Activated T-helper 2 cell treated with anti-CD3 and anti-CD28 coated beads, Interferon-gamma antibody, Interleukin-2, Interleukin-4, amounts not matched to agents 10 μg/mL and 5 μg/mL and 100 μg/mL, durations not matched to agents 14 hours and 24 hours and 36 hours (primary cell): Measurements from ENCODE around the gene NEK2. TPM values are rescaled to one million over a fixed set of nuclear protein-coding genes. Genes with fewer than 3 reads are reported as not detected.
"Not testable (repeated sequence)": the region's sequence is repeated elsewhere in the genome, so short reads cannot be mapped to it uniquely, and the experiment has no call there.

ENCODE experiments used
- DNase-seq: peaks from one replicate; pipeline ENCODE4 v3.0.0; 2021; ENCODE audit warnings: low spot score
- H3K27ac Mint-ChIP-seq: one replicate; pipeline ENCODE4 v1.8.0; 2021; ENCODE audit warnings: mixed read lengths
- H3K27me3 Mint-ChIP-seq: one replicate; pipeline ENCODE4 v1.8.0; 2021; ENCODE audit warnings: low read depth, mixed read lengths
- H3K36me3 Mint-ChIP-seq: one replicate; pipeline ENCODE4 v1.8.0; 2021; ENCODE audit warnings: low read depth, mixed read lengths
- H3K4me1 Mint-ChIP-seq: one replicate; pipeline ENCODE4 v1.8.0; 2021; ENCODE audit warnings: low read depth, mixed read lengths
- H3K4me3 Mint-ChIP-seq: one replicate; pipeline ENCODE4 v1.8.0; 2021; ENCODE audit warnings: low read depth, mild to moderate bottlenecking, moderate library complexity, mixed read lengths
- H3K9me3 Mint-ChIP-seq: one replicate; pipeline ENCODE4 v1.8.0; 2021; ENCODE audit warnings: mixed read lengths
- intact Hi-C: fragments of 100-400 bp; cut with micrococcal nuclease; formaldehyde crosslinking; loops from one replicate; pipeline ENCODE4 v1.15.1; 2023
- total RNA-seq: library from RNA; stranded (reverse); gene quantifications from 2 replicates; pipeline ENCODE4 v1.2.3, GENCODE V29; 2022

NEK2 gene
- total RNA-seq, 1 donor from 2014 or later, result 24.1 TPM

DNA sequence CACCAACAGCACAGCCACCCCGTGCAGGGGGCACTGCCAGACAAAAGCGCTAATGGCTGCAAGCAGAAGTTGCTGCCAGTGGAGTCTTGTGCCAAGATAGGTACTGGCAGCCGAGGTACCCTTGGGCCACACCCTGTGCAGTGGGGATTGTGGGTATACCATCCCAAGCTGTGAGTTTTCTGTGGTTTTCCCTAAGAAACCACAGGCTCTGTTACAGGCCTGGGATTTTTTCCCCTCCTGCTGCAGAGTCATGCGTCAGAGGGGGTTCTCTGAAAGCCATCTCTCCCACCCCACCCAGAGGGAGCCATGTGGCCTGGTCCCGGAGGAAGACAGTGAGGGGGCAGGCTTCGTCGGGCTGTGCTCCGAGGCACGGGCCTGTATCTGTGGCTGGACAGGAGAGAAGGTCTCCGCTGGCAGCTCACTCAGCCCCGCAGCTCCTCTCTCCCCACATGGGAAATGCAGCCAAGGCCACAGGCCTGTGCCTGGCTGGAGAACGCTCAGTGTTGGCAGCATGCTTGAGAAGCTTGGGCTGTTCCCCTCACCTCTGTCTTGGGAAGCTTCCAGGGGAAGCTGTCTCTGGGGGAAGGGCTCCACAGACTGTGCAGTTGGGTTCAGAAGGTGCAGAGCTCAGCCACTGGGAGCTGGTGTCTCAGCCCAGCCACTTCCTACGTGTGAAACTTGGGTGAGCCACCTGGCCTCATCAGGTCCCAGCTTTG is 42.5 kb downstream of the NEK2 start:
- Mint-ChIP-seq H3K9me3 (no peaks in the 10 kb centered on the region), H3K36me3 (no peaks in the 10 kb centered on the region), H3K4me3 (no peak overlapping the region), H3K27me3 (peaks cover 6% of the 10 kb centered on the region), H3K4me1 (no peaks in the 10 kb centered on the region), H3K27ac (no peak overlapping the region)
- intact Hi-C loops, result no loop called here
- DNase-seq, result no peak

DNA sequence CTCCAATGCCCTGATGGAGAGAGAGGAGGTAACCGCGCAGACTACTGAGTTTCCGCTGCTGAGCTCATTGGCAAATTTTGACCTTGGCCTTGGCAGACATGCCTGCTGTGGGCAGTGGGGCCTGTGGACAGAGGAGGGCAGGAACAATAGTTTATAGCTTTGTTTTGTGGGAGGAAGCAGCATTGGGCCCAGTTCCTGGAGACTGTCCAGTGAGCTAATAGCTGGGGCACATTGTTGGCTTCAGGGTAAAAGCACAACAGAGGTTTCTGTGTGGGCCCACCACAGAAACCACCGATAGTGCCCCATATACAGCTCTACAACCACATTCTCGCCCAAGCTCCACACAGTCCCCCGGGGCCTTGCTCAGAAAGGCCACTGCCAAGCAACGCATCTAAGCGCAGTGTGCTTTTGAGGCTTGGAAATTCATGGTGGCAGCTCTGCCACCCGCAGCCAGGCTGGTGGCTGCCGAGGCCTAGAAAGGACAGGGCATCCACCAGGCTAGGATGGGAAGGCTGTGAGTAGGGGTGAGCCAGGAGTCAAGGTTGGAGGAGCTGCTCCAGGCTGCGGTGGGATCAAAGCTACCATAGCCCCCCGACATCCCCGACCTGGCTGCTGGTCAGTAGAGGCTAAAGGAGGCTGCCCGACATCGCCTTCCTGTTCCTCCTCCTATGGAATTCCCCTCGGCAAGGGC is 43.2 kb downstream of the NEK2 start:
- Mint-ChIP-seq H3K4me1 (no peaks in the 10 kb centered on the region), H3K36me3 (no peaks in the 10 kb centered on the region), H3K27me3 (peaks cover 8% of the 10 kb centered on the region), H3K9me3 (no peaks in the 10 kb centered on the region), H3K4me3 (no peak overlapping the region), H3K27ac (no peak overlapping the region)
- intact Hi-C loops, result no loop called here
- no peak for DNase-seq

GRCh38 chr1:211631168-211631567 is 44.3 kb downstream of the NEK2 start:
- Mint-ChIP-seq H3K9me3 (no peaks in the 10 kb centered on the region), H3K36me3 (no peaks in the 10 kb centered on the region), H3K27me3 (peaks cover 10% of the 10 kb centered on the region), H3K4me3 (no peak overlapping the region), H3K27ac (no peak overlapping the region), H3K4me1 (no peaks in the 10 kb centered on the region)
- intact Hi-C loops, result no loop called here
- no peak for DNase-seq

DNA sequence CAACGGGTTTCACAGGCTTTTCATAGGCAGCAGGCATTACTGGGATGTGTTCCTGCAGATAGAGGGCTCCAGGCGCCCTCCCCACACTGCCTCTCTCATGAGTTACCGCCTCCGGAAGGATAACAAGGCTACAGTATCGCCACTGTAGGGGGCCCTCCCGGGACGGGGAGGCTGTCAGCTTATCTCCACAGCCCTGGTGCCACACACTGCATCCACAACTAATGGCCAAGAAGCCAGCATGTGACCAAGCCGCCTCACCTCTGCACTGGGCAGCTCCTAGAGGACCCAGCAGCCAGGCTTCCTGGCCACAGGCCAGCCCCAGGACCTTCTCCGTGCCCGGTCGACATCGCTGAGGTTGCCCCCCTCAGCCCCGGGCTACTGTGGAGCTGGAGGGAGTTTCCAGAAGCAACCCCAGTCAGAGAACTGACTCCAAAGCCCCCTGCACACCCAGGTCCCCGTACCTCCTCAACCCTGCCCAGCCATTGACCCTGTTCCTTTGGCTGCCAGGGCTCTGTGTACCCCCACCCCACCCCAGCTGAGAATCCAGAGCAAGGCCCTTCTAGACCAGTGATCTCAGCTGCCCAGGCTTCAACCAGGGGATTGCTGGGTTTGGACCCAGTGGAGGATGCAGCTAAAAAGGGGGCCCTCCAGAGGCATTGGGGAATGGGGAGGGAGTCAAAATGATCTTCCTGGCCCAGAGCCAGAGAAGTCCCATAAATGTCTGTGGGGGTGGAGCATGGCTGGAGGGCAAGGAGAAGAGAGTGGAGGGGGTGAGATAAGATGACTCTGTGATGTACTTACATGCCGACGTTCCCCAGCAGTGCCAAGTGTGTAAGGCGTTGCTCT is 45.0 kb downstream of the NEK2 start:
- H3K27ac Mint-ChIP-seq, result no peak overlapping the region
- DNase-seq, result no peak
- H3K9me3 Mint-ChIP-seq, result no peaks in the 10 kb centered on the region
- peaks cover 10% of the 10 kb centered on the region for H3K27me3 Mint-ChIP-seq
- no peaks in the 10 kb centered on the region for H3K4me1 Mint-ChIP-seq
- intact Hi-C loops, result no loop called here
- no peaks in the 10 kb centered on the region for H3K36me3 Mint-ChIP-seq
- H3K4me3 Mint-ChIP-seq, result no peak overlapping the region

- Mint-ChIP-seq H3K27me3 (peaks cover 10% of the 10 kb centered on the region), H3K9me3 (no peaks in the 10 kb centered on the region), H3K4me1 (peaks cover 9% of the 10 kb centered on the region), H3K36me3 (no peaks in the 10 kb centered on the region), H3K4me3 (no peak overlapping the region), H3K27ac (no peak overlapping the region)
- no peak for DNase-seq
- intact Hi-C loops, result no loop called here
Observed at GRCh38 chr1:211628417-211628816, 47.0 kb downstream of the NEK2 start.

- H3K36me3 Mint-ChIP-seq, result no peaks in the 10 kb centered on the region
- peaks cover 10% of the 10 kb centered on the region for H3K27me3 Mint-ChIP-seq
- peaks cover 18% of the 10 kb centered on the region for H3K4me1 Mint-ChIP-seq
- no peak overlapping the region for H3K4me3 Mint-ChIP-seq
- no peak for DNase-seq
- intact Hi-C loops, result no loop called here
- no peaks in the 10 kb centered on the region for H3K9me3 Mint-ChIP-seq
- H3K27ac Mint-ChIP-seq, result no peak overlapping the region
Observed at GRCh38 chr1:211627259-211627658, 48.2 kb downstream of the NEK2 start.

- not testable (repeated sequence) for H3K9me3 Mint-ChIP-seq, DNase-seq, H3K36me3 Mint-ChIP-seq, H3K27ac Mint-ChIP-seq, H3K27me3 Mint-ChIP-seq, H3K4me3 Mint-ChIP-seq
- peaks cover 18% of the 10 kb centered on the region for H3K4me1 Mint-ChIP-seq
- intact Hi-C loops, result loop anchor here (2.0 kb wide), 1 partner anchor 49 kb away; no protein-coding TSS in a partner anchor
Observed at GRCh38 chr1:211625866-211626265, 49.6 kb downstream of the NEK2 start.

- Mint-ChIP-seq H3K27me3 (peaks cover 10% of the 10 kb centered on the region), H3K36me3 (no peaks in the 10 kb centered on the region), H3K9me3 (no peaks in the 10 kb centered on the region), H3K4me3 (no peak overlapping the region), H3K27ac (no peak overlapping the region), H3K4me1 (peaks cover 18% of the 10 kb centered on the region)
- no peak for DNase-seq
- intact Hi-C loops, result loop anchor here (2.0 kb wide), 1 partner anchor 48 kb away; no protein-coding TSS in a partner anchor
Observed at GRCh38 chr1:211625040-211625439, 50.4 kb downstream of the NEK2 start.

DNA sequence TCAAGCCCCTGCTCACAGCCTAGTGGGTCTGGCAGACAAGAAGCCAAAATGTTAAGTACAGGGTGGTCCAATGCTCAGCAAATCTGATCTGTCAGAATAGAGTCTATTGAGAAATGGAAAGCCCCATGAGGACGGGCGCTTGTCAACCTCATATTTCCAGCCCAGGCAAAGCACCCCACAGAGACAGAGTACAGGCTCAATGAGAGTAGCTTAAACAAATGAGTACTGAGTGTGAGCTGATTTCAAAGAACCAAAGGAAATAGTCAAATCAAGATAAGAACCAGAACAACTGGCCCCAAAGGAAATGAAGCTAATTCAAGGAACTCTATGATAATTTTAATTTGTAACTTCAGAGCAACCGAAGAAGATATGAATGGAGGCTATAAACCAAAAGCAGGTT is 51.9 kb downstream of the NEK2 start:
- intact Hi-C loops, result no loop called here
- H3K4me3 Mint-ChIP-seq, result no peak overlapping the region
- H3K36me3 Mint-ChIP-seq, result no peaks in the 10 kb centered on the region
- H3K4me1 Mint-ChIP-seq, result peaks cover 18% of the 10 kb centered on the region
- H3K9me3 Mint-ChIP-seq, result no peaks in the 10 kb centered on the region
- peaks cover 6% of the 10 kb centered on the region for H3K27me3 Mint-ChIP-seq
- H3K27ac Mint-ChIP-seq, result no peak overlapping the region
- DNase-seq, result no peak

DNA sequence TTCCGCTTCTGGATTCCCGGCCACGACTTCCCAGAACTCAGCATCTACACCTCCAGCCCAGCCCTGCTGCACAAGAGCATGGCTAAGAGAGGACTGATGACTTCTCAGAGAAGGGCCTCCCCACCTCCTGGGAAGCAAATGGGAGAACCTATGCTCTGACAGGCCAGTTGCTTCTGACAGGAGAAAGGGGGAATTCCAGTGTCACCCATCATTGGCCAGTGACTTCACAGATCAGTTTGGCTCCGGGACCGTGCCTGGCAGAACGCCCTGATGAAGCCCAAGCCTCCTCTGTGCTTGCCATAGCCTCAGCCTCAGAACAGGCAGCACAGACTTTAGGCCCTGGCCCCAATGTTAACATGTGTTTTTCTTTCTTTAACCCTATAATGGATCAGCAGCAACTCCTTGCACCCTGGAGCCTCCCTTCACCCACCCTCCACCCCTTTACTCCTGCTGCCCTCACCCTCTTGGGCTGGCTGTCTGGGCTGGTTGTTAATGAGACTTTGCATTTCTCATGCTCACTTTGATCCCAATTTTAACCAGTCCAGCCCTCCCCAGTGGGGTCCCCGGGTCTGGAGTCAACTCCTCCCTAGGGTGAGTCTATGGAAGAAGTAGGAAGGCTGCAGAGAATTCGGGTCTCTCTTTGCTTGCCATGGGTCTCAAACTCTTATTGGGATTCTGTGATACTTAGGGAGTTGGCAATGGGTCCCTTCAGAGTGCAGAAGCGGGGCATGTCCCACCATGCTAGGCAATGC is 53.8 kb downstream of the NEK2 start:
- no peaks in the 10 kb centered on the region for H3K27me3 Mint-ChIP-seq
- intact Hi-C loops, result no loop called here
- no peaks in the 10 kb centered on the region for H3K36me3 Mint-ChIP-seq
- H3K27ac Mint-ChIP-seq, result no peak overlapping the region
- no peak overlapping the region for H3K4me3 Mint-ChIP-seq
- DNase-seq, result no peak
- H3K9me3 Mint-ChIP-seq, result no peaks in the 10 kb centered on the region
- peaks cover 18% of the 10 kb centered on the region for H3K4me1 Mint-ChIP-seq

DNA sequence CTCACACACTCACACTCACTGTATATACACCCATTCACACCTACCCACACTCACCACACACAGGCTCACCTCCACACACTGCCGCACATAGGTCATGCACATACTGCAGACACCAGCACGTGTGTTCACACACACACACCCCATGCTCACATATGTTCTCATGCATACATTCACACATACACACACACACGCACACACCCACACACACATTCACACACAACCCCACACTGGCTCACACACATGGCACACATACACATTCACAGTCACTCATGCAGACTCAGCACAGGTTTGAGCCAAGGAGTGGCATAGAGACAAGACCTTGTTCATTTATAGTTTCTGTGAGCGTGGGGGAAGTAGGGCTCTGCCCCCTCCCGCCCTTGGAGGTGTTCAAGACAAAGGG is 55.3 kb downstream of the NEK2 start:
- Mint-ChIP-seq H3K4me3 (no peak overlapping the region), H3K36me3 (no peaks in the 10 kb centered on the region), H3K27ac (no peak overlapping the region), H3K9me3 (no peaks in the 10 kb centered on the region), H3K27me3 (no peaks in the 10 kb centered on the region), H3K4me1 (peaks cover 17% of the 10 kb centered on the region)
- DNase-seq, result no peak
- intact Hi-C loops, result no loop called here
